Measurements from ENCODE around the gene OTOP3.

OTOP3 gene

GRCh38 chr17:74916136-74916850 is 19.4 kb upstream of the OTOP3 start:
- Histone ChIP-seq H3K27me3 (replicated peaks) (peaks cover 20% of the 10 kb centered on the region), H3K4me3 (ENCODE audit: low read depth, low read length) (no peak overlapping the region), H3K27ac (no peak overlapping the region), H3K36me3 (replicated peaks) (no peaks in the 10 kb centered on the region)
- no peak for DNase-seq
- TF ChIP-seq, protein P1, sequence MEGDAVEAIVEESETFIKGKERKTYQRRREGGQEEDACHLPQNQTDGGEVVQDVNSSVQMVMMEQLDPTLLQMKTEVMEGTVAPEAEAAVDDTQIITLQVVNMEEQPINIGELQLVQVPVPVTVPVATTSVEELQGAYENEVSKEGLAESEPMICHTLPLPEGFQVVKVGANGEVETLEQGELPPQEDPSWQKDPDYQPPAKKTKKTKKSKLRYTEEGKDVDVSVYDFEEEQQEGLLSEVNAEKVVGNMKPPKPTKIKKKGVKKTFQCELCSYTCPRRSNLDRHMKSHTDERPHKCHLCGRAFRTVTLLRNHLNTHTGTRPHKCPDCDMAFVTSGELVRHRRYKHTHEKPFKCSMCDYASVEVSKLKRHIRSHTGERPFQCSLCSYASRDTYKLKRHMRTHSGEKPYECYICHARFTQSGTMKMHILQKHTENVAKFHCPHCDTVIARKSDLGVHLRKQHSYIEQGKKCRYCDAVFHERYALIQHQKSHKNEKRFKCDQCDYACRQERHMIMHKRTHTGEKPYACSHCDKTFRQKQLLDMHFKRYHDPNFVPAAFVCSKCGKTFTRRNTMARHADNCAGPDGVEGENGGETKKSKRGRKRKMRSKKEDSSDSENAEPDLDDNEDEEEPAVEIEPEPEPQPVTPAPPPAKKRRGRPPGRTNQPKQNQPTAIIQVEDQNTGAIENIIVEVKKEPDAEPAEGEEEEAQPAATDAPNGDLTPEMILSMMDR (IDR thresholded peaks at IDR 0.05; ENCODE audit: low read depth, low read length, missing control alignments), result no peak
- in situ Hi-C loops (cut with HindIII; ENCODE audit: low pct_ligation_motif_present, low sequenced_read_pairs), result no loop called here

- peaks cover 25% of the 10 kb centered on the region for H3K27me3 ChIP-seq (replicated peaks)
- no peak overlapping the region for H3K4me3 ChIP-seq (ENCODE audit: low read depth, low read length)
- H3K27ac ChIP-seq, result no peak overlapping the region
- in situ Hi-C loops (cut with HindIII; ENCODE audit: low pct_ligation_motif_present, low sequenced_read_pairs), result no loop called here
- no peak for DNase-seq
- H3K36me3 ChIP-seq (replicated peaks), result no peaks in the 10 kb centered on the region
- TF ChIP-seq, protein P1 (IDR thresholded peaks at IDR 0.05; ENCODE audit: low read depth, low read length, missing control alignments), result no peak
These were observed 18.9 kb upstream of the OTOP3 start for GRCh38 chr17:74916851-74917199.

GRCh38 chr17:74917430-74917829 is 18.3 kb upstream of the OTOP3 start:
- TF ChIP-seq, protein P1 (IDR thresholded peaks at IDR 0.05; ENCODE audit: low read depth, low read length, missing control alignments), result no peak
- H3K27me3 ChIP-seq (replicated peaks), result peaks cover 28% of the 10 kb centered on the region
- DNase-seq, result no peak
- H3K27ac ChIP-seq, result no peak overlapping the region
- in situ Hi-C loops (cut with HindIII; ENCODE audit: low pct_ligation_motif_present, low sequenced_read_pairs), result no loop called here
- H3K4me3 ChIP-seq (ENCODE audit: low read depth, low read length), result no peak overlapping the region
- no peaks in the 10 kb centered on the region for H3K36me3 ChIP-seq (replicated peaks)

- no peaks in the 10 kb centered on the region for H3K36me3 ChIP-seq (replicated peaks)
- DNase-seq, result no peak
- H3K27me3 ChIP-seq (replicated peaks), result peaks cover 40% of the 10 kb centered on the region
- TF ChIP-seq, protein P1 (IDR thresholded peaks at IDR 0.05; ENCODE audit: low read depth, low read length, missing control alignments), result no peak
- H3K27ac ChIP-seq, result no peak overlapping the region
- H3K4me3 ChIP-seq (ENCODE audit: low read depth, low read length), result no peak overlapping the region
- in situ Hi-C loops (cut with HindIII; ENCODE audit: low pct_ligation_motif_present, low sequenced_read_pairs), result no loop called here
These were observed 16.8 kb upstream of the OTOP3 start for GRCh38 chr17:74918906-74919305.

GRCh38 chr17:74919440-74920305 is 16.0 kb upstream of the OTOP3 start:
- no peak overlapping the region for H3K27ac ChIP-seq
- no peaks in the 10 kb centered on the region for H3K36me3 ChIP-seq (replicated peaks)
- in situ Hi-C loops (cut with HindIII; ENCODE audit: low pct_ligation_motif_present, low sequenced_read_pairs), result no loop called here
- no peak for DNase-seq
- TF ChIP-seq, protein P1 (IDR thresholded peaks at IDR 0.05; ENCODE audit: low read depth, low read length, missing control alignments), result peak; percentile 38
- no peak overlapping the region for H3K4me3 ChIP-seq (ENCODE audit: low read depth, low read length)
- H3K27me3 ChIP-seq (replicated peaks), result peaks cover 48% of the 10 kb centered on the region
